Left lung (tissue), 10 donors: ENCODE results near the gene CD14. TPM values are rescaled to one million over a fixed set of nuclear protein-coding genes. Genes with fewer than 3 reads are reported as not detected.
"Not testable (repeated sequence)": the region's sequence is repeated elsewhere in the genome, so short reads cannot be mapped to it uniquely, and the experiment has no call there.

Source experiments
- ATAC-seq: fragments of 200-7000 bp; cut with Tn5 transposase; one replicate; pipeline ENCODE4 v1.9.1; 2020; ENCODE audit warnings: moderate library complexity
- DNase-seq, 4 donors: peaks; one replicate each; pipeline ENCODE4 v3.0.0-alpha.2; 2013 to 2020
- H3K27ac ChIP-seq, 2 donors: fragments of 200-600 bp; sonication (generic) in 1 of 2; one replicate each; pipeline versions ENCODE4 v1.5.0 to v1.8.0; 2020 to 2021
- H3K27me3 ChIP-seq, 2 donors: fragments of 200-600 bp; sonication (generic) in 1 of 2; one replicate each; pipeline versions ENCODE4 v1.5.0 to v1.8.0; 2020 to 2021
- H3K36me3 ChIP-seq, 2 donors: fragments of 200-600 bp; sonication (generic) in 1 of 2; one replicate each; pipeline versions ENCODE4 v1.5.0 to v1.8.0; 2020 to 2021
- H3K4me1 ChIP-seq, 2 donors: fragments of 200-600 bp; one replicate each; pipeline ENCODE4 v1.8.0; 2021
- H3K4me3 ChIP-seq, 2 donors: fragments of 200-600 bp; sonication (generic) in 1 of 2; one replicate each; pipeline versions ENCODE4 v1.5.0 to v1.8.0; 2020 to 2021; ENCODE audit warnings: mild to moderate bottlenecking in 1 of 2
- H3K9me3 ChIP-seq, 2 donors: fragments of 200-600 bp; sonication (generic) in 1 of 2; one replicate each; pipeline versions ENCODE4 v1.5.0 to v1.8.0; 2020 to 2021
- CTCF ChIP-seq, 2 donors: fragments of 200-600 bp; sonication (generic) in 1 of 2; IDR thresholded peaks; one replicate each; pipeline versions ENCODE4 v1.5.0 to v1.8.0; 2021; ENCODE audit warnings: antibody characterized with exemption in 2 of 2
- intact Hi-C, 2 donors: fragments of 100-400 bp; cut with DNase I; formaldehyde crosslinking; loops; one replicate each; pipeline versions ENCODE4 v1.11.2 to v1.14.2; 2022
- polyA plus RNA-seq, 6 donors: library from polyadenylated mRNA; unstranded; fragments of 120-200 nt; gene quantifications; one replicate each; pipeline ENCODE4 v1.2.1, GENCODE V29; 2013; ENCODE audit not compliant: insufficient read length in 6 of 6
- total RNA-seq, 2 donors: library from RNA; stranded (reverse); fragmentation: NEBNext Ultra II Directional; extraction: Animal tissue kit (Norgen Biotek cat#: 25700); gene quantifications; one replicate each; pipeline ENCODE4 v1.2.1, GENCODE V29; 2021
- donor health status: DM: no; HTN: yes; CAD: no.
- donor health status: DM: no; HTN: no; CAD: no.

CD14 gene
- total and polyA plus RNA-seq, 8 donors: 11.1 to 252 (median 19.9) TPM

- peaks cover 3 to 69% of the 10 kb centered on the region in 2 donors for H3K4me1 ChIP-seq
- intact Hi-C loops: no loop called here
- H3K9me3 ChIP-seq: no peaks in the 10 kb centered on the region
- no peak overlapping the region for H3K4me3 ChIP-seq
- ATAC-seq (no peak), DNase-seq (no peak)
- H3K27me3 ChIP-seq: no peaks in the 10 kb centered on the region
- H3K27ac ChIP-seq: peak overlapping the region in 1 of 2 donors; percentile 89
- no peaks in the 10 kb centered on the region for H3K36me3 ChIP-seq
- TF ChIP-seq CTCF (IDR thresholded peaks at IDR 0.05): no peak
Observed at GRCh38 chr5:140605879-140606278, 27.1 kb downstream of the CD14 start.

GRCh38 chr5:140603734-140604133, 29.2 kb downstream of the CD14 start:
- no peaks in the 10 kb centered on the region for H3K9me3 ChIP-seq
- DNase-seq (no peak), ATAC-seq (no peak)
- H3K36me3 ChIP-seq: no peaks in the 10 kb centered on the region
- intact Hi-C loops: no loop called here
- H3K27ac ChIP-seq: peak overlapping the region in 1 of 2 donors; percentile 89
- no peaks in the 10 kb centered on the region for H3K27me3 ChIP-seq
- H3K4me1 ChIP-seq: peaks cover 0 to 47% of the 10 kb centered on the region in 2 donors
- H3K4me3 ChIP-seq: no peak overlapping the region
- no peak for TF ChIP-seq CTCF (IDR thresholded peaks at IDR 0.05)

GRCh38 chr5:140603446-140603698, 29.6 kb downstream of the CD14 start:
- H3K36me3 ChIP-seq, ATAC-seq, H3K9me3 ChIP-seq, H3K4me3 ChIP-seq, DNase-seq, intact Hi-C loops, H3K27me3 ChIP-seq: not testable (repeated sequence)
- H3K4me1 ChIP-seq: peaks cover 0 to 44% of the 10 kb centered on the region in 2 donors
- peak overlapping the region in 1 of 2 donors; percentile 89 for H3K27ac ChIP-seq

- Histone ChIP-seq H3K27ac (peak overlapping the region; percentile 75 to 89), H3K36me3 (no peaks in the 10 kb centered on the region), H3K9me3 (no peaks in the 10 kb centered on the region), H3K27me3 (no peaks in the 10 kb centered on the region), H3K4me1 (peaks cover 0 to 37% of the 10 kb centered on the region in 2 donors), H3K4me3 (no peak overlapping the region)
- no peak for TF ChIP-seq CTCF (IDR thresholded peaks at IDR 0.05)
- intact Hi-C loops: no loop called here
- no peak for DNase-seq
- peak; percentile 67 for ATAC-seq
Observed at GRCh38 chr5:140602147-140602546, 30.8 kb downstream of the CD14 start.

- ATAC-seq: no peak
- no peak overlapping the region for H3K4me3 ChIP-seq
- H3K27me3 ChIP-seq: no peaks in the 10 kb centered on the region
- TF ChIP-seq CTCF (IDR thresholded peaks at IDR 0.05): no peak
- no peaks in the 10 kb centered on the region for H3K36me3 ChIP-seq
- DNase-seq: no peak
- H3K9me3 ChIP-seq: no peaks in the 10 kb centered on the region
- no peak overlapping the region for H3K27ac ChIP-seq
- intact Hi-C loops: no loop called here
- peaks cover 4 to 54% of the 10 kb centered on the region in 2 donors for H3K4me1 ChIP-seq
Observed at GRCh38 chr5:140600096-140600495, 32.9 kb downstream of the CD14 start.

GRCh38 chr5:140598836-140599235, 34.1 kb downstream of the CD14 start:
- DNase-seq: no peak

More at GRCh38 chr5:140598836-140599235, 34.1 kb downstream of the CD14 start:
- intact Hi-C loops: no loop called here
- Histone ChIP-seq H3K4me3 (no peak overlapping the region), H3K9me3 (no peaks in the 10 kb centered on the region), H3K27me3 (no peaks in the 10 kb centered on the region), H3K36me3 (no peaks in the 10 kb centered on the region), H3K4me1 (peaks cover 4 to 55% of the 10 kb centered on the region in 2 donors), H3K27ac (no peak overlapping the region)
- no peak for TF ChIP-seq CTCF (IDR thresholded peaks at IDR 0.05)
- ATAC-seq: no peak
